HL-60 (cell line): Measurements from ENCODE around the gene PRPSAP2.
"Not testable (repeated sequence)": the region's sequence is repeated elsewhere in the genome, so short reads cannot be mapped to it uniquely, and the experiment has no call there.

Source experiments
- DNase-seq, 2 experiments: peaks; one replicate each; pipeline ENCODE4 v3.0.0-alpha.2; 2010 to 2020; ENCODE audit warnings: low read depth in 1 of 2, low spot score in 1 of 2
- H3K27ac ChIP-seq: fragments of 250-450 bp; sonication (Bioruptor Pico); replicated peaks from 2 replicates; pipeline ENCODE4 v1.5.1; 2020; ENCODE audit warnings: mild to moderate bottlenecking, moderate library complexity
- H3K27me3 ChIP-seq: fragments of 250-450 bp; sonication (Bioruptor Pico); 2 replicates; pipeline ENCODE4 v1.5.1; 2021; ENCODE audit warnings: mild to moderate bottlenecking, moderate library complexity; ENCODE audit not compliant: insufficient read depth, poor library complexity, severe bottlenecking
- H3K4me3 ChIP-seq: replicated peaks from 2 replicates; pipeline ENCODE4 v1.5.1; 2011; ENCODE audit warnings: mild to moderate bottlenecking, control low read depth, low read length; ENCODE audit not compliant: insufficient read depth
- CTCF ChIP-seq: IDR thresholded peaks from one replicate; pipeline ENCODE4 v1.5.1; 2011; ENCODE audit warnings: low read length, control low read depth, inconsistent platforms; ENCODE audit not compliant: insufficient read depth
- GABPA ChIP-seq: IDR thresholded peaks from 2 replicates; pipeline ENCODE4 v1.6.1; 2012; ENCODE audit warnings: low read depth
- POLR2AphosphoS5 ChIP-seq: IDR thresholded peaks from 2 replicates; pipeline ENCODE4 v1.6.1; 2012; ENCODE audit warnings: low read depth
- REST ChIP-seq: IDR thresholded peaks from 2 replicates; pipeline ENCODE4 v1.6.1; 2012; ENCODE audit warnings: low read depth; ENCODE audit not compliant: insufficient replicate concordance
- SPI1 ChIP-seq: IDR thresholded peaks from 2 replicates; pipeline ENCODE4 v1.6.1; 2012; ENCODE audit warnings: low read depth, mild to moderate bottlenecking, borderline replicate concordance
- long read RNA-seq: library from polyadenylated mRNA; unstranded; transcript quantifications from one replicate; pipeline ENCODE4 v2.0.0, GENCODE V29; 2020

Gene PRPSAP2
- long read RNA-seq, transcript PRPSAP2-201 (12 exons, 1,910 nt), result major isoform, 38 of 71 reads
- long read RNA-seq, partial matches to known transcripts, result 3 of 71 reads
- long read RNA-seq, other reads (novel, unspliced or antisense), result 29 of 71 reads

- Histone ChIP-seq H3K27me3 (no peaks in the 10 kb centered on the region), H3K27ac (peak within 1 kb of the TSS; percentile 63), H3K4me3 (peak within 1 kb of the TSS; percentile 61)
- peak; percentile 67 to 85 for DNase-seq
- TF ChIP-seq CTCF (no peak), GABPA (no peak), SPI1 (no peak), REST (no peak), POLR2AphosphoS5 (no peak)
These were observed at the start of gene PRPSAP2 for GRCh38 chr17:18857864-18858566. PRPSAP2 (plus strand) TSS chr17:18858131; CDS start chr17:18865834, 7,703 bp downstream.

- not testable (repeated sequence) for DNase-seq, H3K27me3 ChIP-seq, H3K27ac ChIP-seq, H3K4me3 ChIP-seq
These were observed 42.0 kb upstream of the PRPSAP2 start for GRCh38 chr17:18815924-18816323.

- H3K27ac ChIP-seq, H3K27me3 ChIP-seq, H3K4me3 ChIP-seq: not testable (repeated sequence)
- peak in 1 of 2 experiments; percentile 29 for DNase-seq
These were observed 41.2 kb upstream of the PRPSAP2 start for GRCh38 chr17:18816489-18817371.

GRCh38 chr17:18821430-18821829, 36.5 kb upstream of the PRPSAP2 start:
- DNase-seq, H3K4me3 ChIP-seq, H3K27me3 ChIP-seq, H3K27ac ChIP-seq: not testable (repeated sequence)

GRCh38 chr17:18827613-18828012, 30.3 kb upstream of the PRPSAP2 start:
- not testable (repeated sequence) for DNase-seq, H3K27me3 ChIP-seq, H3K4me3 ChIP-seq, H3K27ac ChIP-seq

GRCh38 chr17:18848501-18848900, 9.4 kb upstream of the PRPSAP2 start:
- DNase-seq, result no peak
- H3K4me3 ChIP-seq, result no peak overlapping the region
- TF ChIP-seq SPI1 (no peak), REST (no peak), GABPA (no peak), POLR2AphosphoS5 (no peak), CTCF (no peak)
- no peaks in the 10 kb centered on the region for H3K27me3 ChIP-seq
- H3K27ac ChIP-seq, result no peak overlapping the region
